Prostate gland (tissue), 2 donors: ENCODE results near the gene MIB2. TPM values are rescaled to one million over a fixed set of nuclear protein-coding genes. Genes with fewer than 3 reads are reported as not detected.

Source experiments
- DNase-seq: peaks from one replicate; pipeline ENCODE4 v3.0.0-alpha.2; 2019; ENCODE audit warnings: low spot score
- H3K27ac ChIP-seq, 2 donors: fragments of 200-600 bp; sonication (generic); 2 replicates each; pipeline ENCODE4 v1.5.1; 2017 to 2019
- H3K27me3 ChIP-seq: fragments of 200-600 bp; sonication (generic); replicated peaks from 2 replicates; pipeline ENCODE4 v1.5.1; 2019; ENCODE audit not compliant: insufficient read depth
- H3K36me3 ChIP-seq, 2 donors: fragments of 200-600 bp; sonication (generic); 1 replicate in 1 of 2; 2 replicates in 1 of 2; pipeline versions ENCODE4 v1.5.1 to v1.8.1; 2017 to 2019
- H3K4me1 ChIP-seq: fragments of 200-600 bp; sonication (generic); replicated peaks from 2 replicates; pipeline ENCODE4 v1.5.1; 2019
- H3K4me3 ChIP-seq, 2 donors: fragments of 200-600 bp; sonication (generic); 2 replicates each; pipeline ENCODE4 v1.5.1; 2017 to 2019
- H3K9me3 ChIP-seq: fragments of 200-600 bp; sonication (generic); 2 replicates; pipeline ENCODE4 v1.5.1; 2017
- CTCF ChIP-seq, 4 experiments: fragments of 200-600 bp in 2 of 4; fragments of 450-650 bp in 2 of 4; sonication (generic) in 2 of 4; IDR thresholded peaks; 1 replicate in 3 of 4; 2 replicates in 1 of 4; pipeline ENCODE4 v1.5.1; 2016 to 2019; ENCODE audit warnings: antibody characterized with exemption in 4 of 4, mild to moderate bottlenecking in 2 of 4, moderate library complexity in 2 of 4
- POLR2A ChIP-seq: fragments of 450-650 bp; IDR thresholded peaks from one replicate; pipeline ENCODE4 v1.6.1; 2016; ENCODE audit warnings: antibody characterized with exemption, mild to moderate bottlenecking
- POLR2AphosphoS5 ChIP-seq: sonication (generic); formaldehyde crosslinking; IDR thresholded peaks from one replicate; pipeline ENCODE4 v1.6.1; 2017; ENCODE audit warnings: antibody characterized with exemption
- WGBS: methylation state at CpG from one replicate; pipeline ENCODE4 v1.1.5; 2018; 5-methylcytosine and 5-hydroxymethylcytosine counted together
- intact Hi-C: fragments of 100-400 bp; cut with DNase I; formaldehyde crosslinking; loops from one replicate; pipeline ENCODE4 v1.14.2; 2022
- total RNA-seq, 2 donors: library from RNA; depleted of rRNA; stranded (reverse); fragments of >200 nt; gene quantifications; one replicate each; pipeline ENCODE4 v1.1.0, GENCODE V29; 2016

Gene MIB2
- total RNA-seq, 2 donors from 2014 or later, result 60.6 to 152 TPM

- H3K36me3 ChIP-seq, result no peaks in the 10 kb centered on the region
- WGBS, result 81% methylated on average over 35 of the region's 38 CpGs
- H3K9me3 ChIP-seq, result no peaks in the 10 kb centered on the region
- intact Hi-C loops, result loop anchor here (10.0 kb wide), 1 partner anchor 50 kb away; no protein-coding TSS in a partner anchor
- no peak overlapping the region for H3K4me3 ChIP-seq
- no peak for DNase-seq
- H3K27me3 ChIP-seq, result no peaks in the 10 kb centered on the region
- H3K4me1 ChIP-seq, result no peaks in the 10 kb centered on the region
- no peak overlapping the region for H3K27ac ChIP-seq
- TF ChIP-seq CTCF (IDR thresholded peaks at IDR 0.05) (no peak), POLR2A (no peak)
These were observed 9.4 kb downstream of the MIB2 start for GRCh38 chr1:1624443-1625403.

- H3K4me1 ChIP-seq, result no peaks in the 10 kb centered on the region
- no peak overlapping the region for H3K4me3 ChIP-seq
- TF ChIP-seq CTCF (IDR thresholded peaks at IDR 0.05) (no peak), POLR2AphosphoS5 (no peak), POLR2A (no peak)
- H3K27ac ChIP-seq, result no peak overlapping the region
- intact Hi-C loops, result loop anchor here (10.0 kb wide), 1 partner anchor 49 kb away; no protein-coding TSS in a partner anchor
- H3K9me3 ChIP-seq, result no peaks in the 10 kb centered on the region
- no peaks in the 10 kb centered on the region for H3K27me3 ChIP-seq
- no peak for DNase-seq
- WGBS, result 93% methylated on average over 28 of the region's 28 CpGs
- no peaks in the 10 kb centered on the region for H3K36me3 ChIP-seq
These were observed 10.1 kb downstream of the MIB2 start for GRCh38 chr1:1625404-1625775.

GRCh38 chr1:1625824-1626206, 10.5 kb downstream of the MIB2 start:
- TF ChIP-seq POLR2AphosphoS5 (no peak), POLR2A (no peak)
- Histone ChIP-seq H3K27me3 (no peaks in the 10 kb centered on the region), H3K27ac (no peak overlapping the region), H3K4me1 (no peaks in the 10 kb centered on the region), H3K4me3 (no peak overlapping the region), H3K9me3 (no peaks in the 10 kb centered on the region), H3K36me3 (no peaks in the 10 kb centered on the region)
- intact Hi-C loops, result loop anchor here (10.0 kb wide), 1 partner anchor 49 kb away; no protein-coding TSS in a partner anchor
- WGBS, result 94% methylated on average over 8 of the region's 8 CpGs
- DNase-seq, result no peak

- intact Hi-C loops, result loop anchor here (10.0 kb wide), 1 partner anchor 48 kb away; no protein-coding TSS in a partner anchor
- H3K4me3 ChIP-seq, result no peak overlapping the region
- no peak overlapping the region for H3K27ac ChIP-seq
- no peaks in the 10 kb centered on the region for H3K9me3 ChIP-seq
- WGBS, result 96% methylated on average over 30 of the region's 48 CpGs
- no peak for TF ChIP-seq POLR2A
- TF ChIP-seq CTCF (IDR thresholded peaks at IDR 0.05), result no peak
- TF ChIP-seq POLR2AphosphoS5, result no peak
- H3K36me3 ChIP-seq, result no peaks in the 10 kb centered on the region
- no peak for DNase-seq
- peaks cover 2% of the 10 kb centered on the region for H3K27me3 ChIP-seq
- no peaks in the 10 kb centered on the region for H3K4me1 ChIP-seq
These were observed 11.2 kb downstream of the MIB2 start for GRCh38 chr1:1626207-1627141.
